ENCODE results near the gene CHST1.

The CHST1 gene

GRCh38 chr11:45674481-45675190, 9.2 kb upstream of the CHST1 start:
- no peak for DNase-seq (ENCODE audit: low spot score)

GRCh38 chr11:45673441-45673840, 8.0 kb upstream of the CHST1 start:
- no peak for DNase-seq (ENCODE audit: low spot score)

GRCh38 chr11:45672593-45672992, 7.2 kb upstream of the CHST1 start:
- no peak for DNase-seq (ENCODE audit: low spot score)

DNA sequence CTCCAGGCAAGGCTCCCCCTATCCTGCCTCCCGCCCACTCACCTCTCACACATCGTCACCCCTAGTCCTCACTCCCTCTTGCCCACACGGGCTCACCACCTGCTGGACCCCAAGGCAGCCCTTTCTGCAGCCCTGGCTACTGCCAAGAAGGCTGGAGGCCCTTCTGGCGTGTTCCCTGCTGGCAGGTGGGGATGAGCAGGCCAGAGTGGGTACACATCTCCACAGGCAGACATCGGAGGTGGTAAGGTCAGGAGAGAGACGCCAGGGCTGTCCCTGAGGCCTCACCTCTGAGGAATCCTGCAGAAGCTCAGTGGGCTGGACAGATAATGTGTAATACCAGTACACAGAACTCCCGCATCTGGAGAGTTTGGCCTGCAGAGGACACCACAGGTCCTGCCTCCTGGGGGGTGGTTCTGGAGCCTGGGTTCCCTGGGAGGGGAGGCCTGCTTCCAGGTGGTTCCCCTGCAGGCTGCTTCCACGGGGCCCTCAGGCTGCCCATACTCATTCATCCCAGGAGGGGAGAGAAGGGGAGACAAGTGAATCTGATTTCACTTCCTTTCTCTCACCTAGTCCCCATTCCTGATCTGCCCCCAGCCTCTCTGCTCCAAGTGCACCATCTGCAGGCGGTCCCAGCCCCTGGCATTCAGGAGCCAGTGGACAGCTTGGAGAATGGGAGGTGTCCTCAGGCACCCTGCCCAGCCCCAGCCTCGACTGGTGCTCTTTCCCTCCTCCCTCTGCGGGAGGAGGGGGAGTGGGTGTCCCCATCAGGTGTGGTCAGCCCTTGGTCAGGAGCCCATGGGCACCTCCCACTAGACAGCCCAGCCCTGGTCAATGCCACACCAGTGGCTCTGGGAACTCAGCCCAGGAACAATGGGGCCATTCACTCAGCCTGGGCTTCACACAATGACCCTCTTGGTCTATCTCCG, 6.1 kb upstream of the CHST1 start:
- DNase-seq (ENCODE audit: low spot score), result no peak

DNA sequence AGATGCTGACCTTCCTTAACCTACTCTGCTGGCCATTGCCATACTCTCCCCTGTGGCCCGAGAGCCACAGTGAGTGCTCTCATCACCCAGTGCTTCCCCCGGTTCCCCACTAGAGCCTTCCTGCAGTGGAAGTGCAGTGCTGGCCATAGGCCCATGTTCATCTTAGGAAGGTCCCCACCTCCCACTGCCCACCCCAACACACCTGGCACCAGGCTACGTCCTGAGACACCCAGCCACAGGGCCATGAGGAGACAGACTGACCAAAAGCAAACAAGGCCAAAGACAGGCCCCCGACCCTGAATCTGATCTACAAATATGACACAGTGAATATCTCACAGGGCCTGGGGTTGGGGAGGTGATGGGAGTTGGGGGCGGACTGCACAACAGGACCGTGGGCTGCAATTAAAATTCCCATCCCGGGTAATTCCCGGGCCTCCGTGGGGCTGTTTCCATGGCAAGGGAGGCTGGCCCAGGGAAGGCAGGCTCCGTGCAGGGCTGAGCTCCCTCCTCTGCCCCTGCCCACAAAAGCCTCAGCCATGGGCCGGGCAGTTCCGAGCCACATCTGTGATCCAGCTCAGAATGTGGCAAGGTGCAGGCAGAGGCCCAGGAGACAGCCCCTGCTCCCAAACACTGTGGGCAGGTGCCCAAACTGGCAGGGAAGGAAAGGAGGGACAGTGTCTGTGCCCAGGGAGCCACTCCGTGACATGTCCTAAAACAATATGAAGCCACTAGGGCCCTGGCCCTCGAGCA, 5.1 kb upstream of the CHST1 start:
- DNase-seq (ENCODE audit: low spot score), result no peak

- no peak for DNase-seq (ENCODE audit: low spot score)
These were observed 4.5 kb upstream of the CHST1 start for GRCh38 chr11:45669956-45670355.

DNA sequence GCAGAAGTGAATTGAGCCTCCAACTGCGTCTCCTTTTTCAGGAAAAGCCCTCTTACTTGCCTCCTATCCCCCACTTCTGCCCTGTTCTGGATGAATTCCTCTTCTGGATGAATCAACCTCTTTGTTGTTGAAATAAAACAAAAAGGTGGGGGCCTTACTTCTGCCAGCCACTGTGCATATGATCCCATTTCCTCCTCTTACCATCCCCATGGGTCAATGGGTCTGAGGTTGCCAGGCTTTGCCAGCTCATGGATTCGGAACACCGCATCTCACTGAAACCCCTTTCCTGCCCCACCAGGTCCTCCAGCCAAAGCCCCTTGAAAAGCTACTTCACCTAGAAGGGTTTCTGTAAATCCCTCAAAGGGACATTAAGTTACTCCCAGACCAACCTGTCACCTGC, 3.7 kb upstream of the CHST1 start:
- DNase-seq (ENCODE audit: low spot score), result no peak

DNA sequence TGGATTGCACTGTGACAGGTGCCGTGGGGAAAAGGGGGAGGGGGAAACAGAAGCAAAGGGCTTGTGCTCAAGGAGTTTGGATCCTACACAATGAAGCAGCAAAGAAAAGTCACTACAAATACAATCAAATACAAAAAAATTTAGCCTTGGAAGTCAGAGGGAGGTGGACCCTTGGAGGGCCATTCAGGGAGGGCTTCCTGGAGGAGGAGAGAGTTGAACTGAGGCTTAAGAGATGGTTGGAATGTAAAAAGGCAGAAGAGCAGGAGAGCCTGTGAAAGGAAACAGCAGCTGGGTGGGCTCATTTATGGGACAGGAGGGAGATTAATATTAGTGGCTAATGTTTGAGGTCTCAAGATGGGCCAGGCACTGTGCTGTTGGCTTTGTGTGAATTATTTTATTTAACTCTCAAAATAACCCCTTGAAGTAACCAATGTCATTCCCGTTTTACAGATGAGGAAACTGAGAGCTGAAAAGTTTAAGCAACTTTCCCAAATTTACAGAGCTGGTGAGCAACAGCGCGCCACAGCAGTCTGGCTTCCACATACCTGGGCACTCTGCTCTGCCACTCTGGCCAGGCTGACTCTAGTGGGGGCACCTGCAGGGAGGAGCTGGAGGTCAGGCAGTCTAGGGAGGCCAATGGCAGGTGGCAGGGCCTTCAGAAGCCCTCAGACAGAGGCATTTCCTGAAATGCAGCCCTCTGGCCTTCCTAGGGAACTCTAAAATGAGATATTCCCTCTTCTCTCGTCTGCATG, 2.7 kb upstream of the CHST1 start:
- DNase-seq (ENCODE audit: low spot score), result no peak

DNA sequence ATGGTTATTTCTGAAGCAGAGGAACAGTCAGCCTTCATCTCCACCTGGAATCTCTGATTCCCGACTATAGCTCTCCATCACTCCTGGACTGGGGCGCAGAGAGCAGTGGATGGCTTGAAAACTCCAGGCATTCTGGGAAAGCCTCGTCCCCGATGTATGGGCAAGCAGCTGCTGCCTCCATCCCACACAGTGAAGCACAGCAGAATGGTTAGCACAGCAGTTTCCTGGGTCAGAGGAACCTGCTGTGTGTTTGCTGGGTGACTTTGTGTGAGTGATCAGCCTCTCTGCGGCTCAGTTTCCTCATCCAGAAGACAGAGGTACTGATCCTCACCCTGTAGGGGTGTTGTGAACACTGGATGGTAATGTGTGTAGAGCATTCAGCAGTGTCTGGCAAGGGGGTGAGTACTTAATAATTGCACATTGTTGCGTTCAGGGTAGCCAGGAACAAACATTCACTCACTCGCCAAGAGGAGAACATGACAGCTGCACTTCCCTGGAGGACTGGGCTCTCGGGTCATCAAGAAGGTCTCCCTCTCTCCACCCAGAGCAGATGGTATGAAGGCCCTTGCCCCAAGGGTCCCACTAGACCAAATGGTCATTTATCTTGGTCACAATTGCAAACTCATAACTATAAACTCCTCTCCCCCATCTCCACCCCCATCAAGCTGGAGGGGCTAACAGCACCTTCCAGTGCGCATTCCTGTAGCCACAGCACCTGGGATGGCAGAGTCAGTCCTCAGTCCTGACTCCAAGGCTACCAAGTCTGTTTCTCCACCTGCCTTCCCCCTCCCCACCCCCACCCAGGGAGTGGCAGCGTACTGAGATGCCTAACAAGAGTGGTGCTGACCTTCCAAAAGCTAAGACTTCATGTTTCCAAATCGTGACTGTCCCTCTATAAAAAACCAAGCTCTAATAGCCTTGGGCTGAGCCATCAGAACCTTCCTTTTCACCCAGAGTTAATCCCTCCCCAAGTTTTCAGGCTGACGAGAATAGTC, 1.5 kb upstream of the CHST1 start:
- DNase-seq (ENCODE audit: low spot score), result no peak

- no peak for DNase-seq (ENCODE audit: low spot score)
These were observed 668 bp upstream of the CHST1 start for GRCh38 chr11:45665933-45666647.

GRCh38 chr11:45664376-45665205, 831 bp downstream of the CHST1 start:
- peak; percentile 24 for DNase-seq (ENCODE audit: low spot score)

GRCh38 chr11:45663486-45664375, 1.7 kb downstream of the CHST1 start:
- no peak for DNase-seq (ENCODE audit: low spot score)

DNA sequence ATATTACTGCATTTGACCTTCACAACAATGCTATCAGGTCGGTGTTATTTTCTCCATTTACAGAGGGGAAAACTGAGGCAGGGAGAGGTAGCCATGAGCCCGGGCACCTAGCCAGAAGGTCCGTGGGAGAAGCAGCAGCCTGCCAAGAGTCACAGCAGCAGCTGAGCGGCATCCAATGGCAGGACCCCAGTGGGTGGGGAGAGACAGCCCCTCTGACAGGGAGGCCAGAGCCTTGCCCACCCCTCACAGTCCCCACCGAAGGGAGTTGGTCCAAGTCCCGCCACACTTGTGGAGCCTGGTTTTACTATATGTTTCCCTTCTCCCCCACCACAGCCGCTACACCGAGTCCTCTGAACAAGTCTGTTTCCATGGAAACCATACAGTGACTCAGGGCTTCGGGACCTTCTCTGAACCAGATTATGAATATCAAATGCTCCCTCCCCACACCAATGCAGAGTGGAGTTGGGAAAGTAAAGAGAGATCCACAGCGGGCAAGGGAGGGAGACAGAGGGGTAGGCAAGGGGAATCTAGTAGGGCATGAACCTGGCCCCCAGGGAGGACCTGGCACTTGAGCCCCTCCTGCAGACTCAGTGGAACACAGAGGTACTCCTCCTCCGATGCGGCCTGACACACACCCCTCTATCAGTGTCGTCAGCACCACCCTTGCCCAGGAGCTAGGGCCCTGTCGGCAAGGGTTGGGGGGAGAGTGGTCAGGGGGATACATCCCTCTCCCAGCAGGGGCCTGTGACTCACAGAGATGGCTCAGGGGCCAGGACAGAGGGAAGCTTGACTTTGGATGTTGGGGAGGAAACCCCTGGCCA, 2.5 kb downstream of the CHST1 start:
- DNase-seq (ENCODE audit: low spot score), result no peak

DNA sequence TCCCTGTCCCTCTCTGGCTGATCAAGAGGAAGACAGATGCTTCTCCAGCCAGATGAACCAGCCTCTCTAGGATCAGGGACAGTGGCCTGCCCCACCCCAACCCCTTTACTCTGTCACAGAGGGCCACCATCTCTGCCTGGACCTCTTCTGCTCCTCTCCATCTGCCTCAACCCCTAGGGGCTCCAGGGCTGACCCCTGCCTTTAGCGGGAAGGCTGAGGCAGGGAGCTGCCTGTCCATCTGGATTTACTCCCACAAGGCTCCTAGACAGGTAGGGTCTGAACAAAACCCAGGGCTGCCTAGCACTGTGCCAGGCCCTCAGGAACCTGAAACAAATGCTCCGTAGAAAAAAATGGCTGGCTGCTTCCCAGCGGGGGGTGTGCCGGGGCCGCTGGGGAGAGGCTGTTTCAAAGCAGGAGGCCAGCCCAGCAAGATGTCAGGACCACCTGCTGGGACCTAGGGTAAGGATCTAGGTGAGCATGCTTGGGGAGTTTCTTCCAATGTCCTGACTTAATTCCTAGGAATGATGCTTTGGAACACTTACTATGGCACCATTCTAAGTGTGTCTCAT, 3.2 kb downstream of the CHST1 start:
- DNase-seq (ENCODE audit: low spot score), result no peak

DNA sequence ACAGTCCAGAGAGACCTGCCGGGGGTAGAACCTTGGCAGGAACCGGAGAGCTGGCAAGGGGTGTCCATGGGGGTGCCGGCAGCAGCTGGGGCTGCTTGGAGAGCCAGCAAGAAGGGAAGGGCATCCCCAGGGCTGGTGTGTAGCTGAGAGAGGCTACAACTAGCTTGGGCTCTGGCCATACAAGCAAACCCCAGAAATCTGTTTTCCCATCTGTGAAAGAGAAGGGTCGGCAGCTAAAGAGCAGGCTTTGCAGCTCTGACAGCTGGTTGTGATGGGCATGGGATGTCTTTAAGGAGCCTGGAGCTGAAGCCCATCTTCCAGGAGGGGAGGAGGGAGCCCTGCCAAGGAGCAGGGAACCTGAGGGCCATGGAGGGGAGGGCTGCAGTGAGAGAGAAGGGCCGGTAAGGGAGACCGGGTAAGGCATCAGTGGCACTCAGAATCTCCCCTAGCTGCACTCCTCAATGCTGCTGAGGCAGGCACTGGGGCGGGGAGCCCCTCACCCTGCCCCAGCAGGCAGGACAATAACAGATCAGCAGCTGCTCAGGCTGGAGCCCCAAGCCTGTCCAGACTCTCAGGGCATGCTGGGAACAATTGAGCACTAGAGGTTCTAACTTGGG, 3.9 kb downstream of the CHST1 start:
- DNase-seq (ENCODE audit: low spot score), result no peak

DNA sequence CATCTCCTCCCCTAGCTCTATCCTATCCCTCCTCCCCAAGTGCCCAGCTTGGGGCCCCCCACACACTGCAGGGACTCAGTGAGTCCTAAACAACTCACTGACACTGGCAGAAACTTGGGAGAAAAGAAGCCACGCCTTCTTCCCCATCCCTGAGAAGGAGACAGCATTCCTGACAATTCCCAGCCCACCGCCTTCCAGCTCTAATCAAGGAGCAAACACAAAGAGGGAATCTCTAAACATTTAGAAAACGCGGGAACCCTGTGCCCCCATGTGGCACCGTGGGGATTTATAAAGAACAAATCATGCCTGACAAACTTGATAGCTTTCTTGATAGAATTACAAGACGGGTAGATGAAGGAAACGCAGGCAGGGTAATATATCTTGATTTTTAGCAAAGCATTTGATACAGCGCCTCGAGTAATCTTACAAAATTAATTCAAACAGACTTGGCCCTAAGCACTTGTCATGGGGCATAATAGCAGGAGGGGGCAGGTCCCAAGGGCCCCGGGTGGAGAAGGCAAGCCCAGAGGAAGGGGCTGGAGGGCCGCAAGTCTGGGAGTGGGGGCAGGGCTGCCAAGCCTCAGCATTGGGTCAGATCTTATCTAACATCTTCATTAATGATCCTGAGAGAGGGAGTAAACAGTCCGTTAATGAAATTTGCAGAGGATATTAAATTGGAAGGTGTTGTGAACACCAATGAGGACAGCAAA, 4.5 kb downstream of the CHST1 start:
- no peak for DNase-seq (ENCODE audit: low spot score)
